Measurements from ENCODE around the gene CYP11A1. TPM values are rescaled to one million over a fixed set of nuclear protein-coding genes. Genes with fewer than 3 reads are reported as not detected.

CYP11A1 gene
- total RNA-seq, 1 donor = 0.90 TPM

DNA sequence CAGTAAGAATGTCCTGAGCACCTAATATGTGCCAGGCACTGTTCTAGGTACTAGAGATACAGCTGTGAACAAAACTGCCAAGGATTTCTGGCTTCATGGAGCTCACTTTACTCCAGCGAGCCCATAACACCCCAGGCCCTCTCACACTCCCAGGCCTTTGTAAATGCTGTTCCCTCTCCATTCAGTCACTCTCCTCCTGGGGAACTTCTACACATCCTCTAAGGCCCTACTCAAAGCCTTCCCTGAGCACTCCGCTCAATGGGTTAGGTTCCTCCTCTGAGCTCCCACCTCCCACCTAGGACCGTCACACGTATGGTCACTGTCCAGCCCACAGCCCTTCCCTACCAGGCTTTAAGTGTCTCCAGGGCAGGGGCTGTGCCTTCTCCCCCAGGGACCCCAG, 39.1 kb upstream of the CYP11A1 start:
- H3K4me3 ChIP-seq (ENCODE audit: low read depth, low read length) = no peak overlapping the region
- TF ChIP-seq, protein P1, sequence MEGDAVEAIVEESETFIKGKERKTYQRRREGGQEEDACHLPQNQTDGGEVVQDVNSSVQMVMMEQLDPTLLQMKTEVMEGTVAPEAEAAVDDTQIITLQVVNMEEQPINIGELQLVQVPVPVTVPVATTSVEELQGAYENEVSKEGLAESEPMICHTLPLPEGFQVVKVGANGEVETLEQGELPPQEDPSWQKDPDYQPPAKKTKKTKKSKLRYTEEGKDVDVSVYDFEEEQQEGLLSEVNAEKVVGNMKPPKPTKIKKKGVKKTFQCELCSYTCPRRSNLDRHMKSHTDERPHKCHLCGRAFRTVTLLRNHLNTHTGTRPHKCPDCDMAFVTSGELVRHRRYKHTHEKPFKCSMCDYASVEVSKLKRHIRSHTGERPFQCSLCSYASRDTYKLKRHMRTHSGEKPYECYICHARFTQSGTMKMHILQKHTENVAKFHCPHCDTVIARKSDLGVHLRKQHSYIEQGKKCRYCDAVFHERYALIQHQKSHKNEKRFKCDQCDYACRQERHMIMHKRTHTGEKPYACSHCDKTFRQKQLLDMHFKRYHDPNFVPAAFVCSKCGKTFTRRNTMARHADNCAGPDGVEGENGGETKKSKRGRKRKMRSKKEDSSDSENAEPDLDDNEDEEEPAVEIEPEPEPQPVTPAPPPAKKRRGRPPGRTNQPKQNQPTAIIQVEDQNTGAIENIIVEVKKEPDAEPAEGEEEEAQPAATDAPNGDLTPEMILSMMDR (IDR thresholded peaks at IDR 0.05; ENCODE audit: insufficient read depth, low read length) = no peak

DNA sequence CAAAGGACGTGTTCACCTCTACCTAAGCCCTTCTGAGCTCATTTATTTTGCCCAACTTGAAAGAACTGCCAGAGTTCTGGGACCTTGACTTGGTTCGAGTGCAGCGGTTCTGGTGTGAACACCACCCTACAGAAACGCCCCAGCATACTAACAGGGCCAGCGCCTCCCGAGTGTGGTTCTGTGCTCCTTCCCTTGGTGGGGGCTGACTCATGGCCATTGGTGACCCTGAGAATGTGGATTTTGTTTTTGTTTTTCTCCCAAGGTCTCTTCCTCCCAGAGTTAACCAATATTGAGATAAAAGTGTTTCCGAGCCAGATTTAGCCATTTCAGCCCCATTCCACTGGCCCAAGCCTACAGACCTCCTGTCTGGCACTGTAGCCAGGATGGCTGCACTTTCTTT, 38.4 kb upstream of the CYP11A1 start:
- DNase-seq (ENCODE audit: low read depth) = no peak
- no peak overlapping the region for H3K4me3 ChIP-seq (ENCODE audit: low read depth, low read length)
- TF ChIP-seq, protein P1 (IDR thresholded peaks at IDR 0.05; ENCODE audit: insufficient read depth, low read length) = no peak

More for the DNA sequence above, 39.1 kb upstream of the CYP11A1 start:
- DNase-seq (ENCODE audit: low read depth) = no peak

DNA sequence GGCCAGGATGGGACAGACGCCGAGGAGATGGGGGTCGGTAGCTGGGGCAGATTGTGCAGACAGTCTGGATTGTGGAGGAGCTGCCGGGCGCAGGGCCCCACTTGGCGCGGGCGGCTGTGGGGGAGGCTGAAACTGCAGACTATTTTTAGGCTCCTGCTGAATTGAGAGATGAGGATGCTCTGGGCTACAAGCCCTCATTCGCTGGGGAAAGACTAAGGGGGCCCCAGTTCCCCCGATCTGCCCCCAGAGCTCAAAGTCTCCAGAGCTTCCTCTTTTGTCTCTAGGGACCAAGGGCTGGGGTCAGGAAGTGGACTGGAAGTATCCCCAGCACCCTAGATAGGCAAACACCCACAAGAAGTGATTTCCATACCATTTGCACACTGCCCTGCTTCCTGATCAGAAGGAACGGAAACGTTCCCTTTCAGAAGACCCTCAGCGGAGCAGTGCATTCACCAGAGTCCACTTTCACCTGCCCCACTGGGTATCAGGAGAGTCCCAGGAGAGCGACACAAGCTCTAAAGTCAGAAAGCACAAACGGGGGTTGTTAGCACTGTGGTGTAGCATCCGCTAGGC, 36.6 kb upstream of the CYP11A1 start:
- H3K4me3 ChIP-seq (ENCODE audit: low read depth, low read length) = no peak overlapping the region
- TF ChIP-seq, protein P1 (IDR thresholded peaks at IDR 0.05; ENCODE audit: insufficient read depth, low read length) = no peak
- no peak for DNase-seq (ENCODE audit: low read depth)

DNA sequence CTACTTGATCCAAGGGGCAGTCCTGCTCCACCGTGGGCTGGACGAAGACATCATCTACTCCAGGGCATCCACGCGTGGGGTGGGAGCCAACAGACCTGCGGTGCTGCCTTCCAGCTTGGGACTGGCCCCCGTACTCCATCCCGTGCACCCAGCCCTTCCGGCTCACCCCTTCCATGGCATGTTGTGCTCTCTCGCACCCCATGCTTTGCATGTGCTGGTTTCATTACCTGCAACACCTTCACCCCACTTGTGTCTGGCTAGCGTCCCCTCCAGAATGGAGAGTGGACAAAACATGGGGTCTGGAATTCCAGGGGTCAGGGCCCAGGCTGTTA, 36.1 kb upstream of the CYP11A1 start:
- H3K4me3 ChIP-seq (ENCODE audit: low read depth, low read length) = no peak overlapping the region
- TF ChIP-seq, protein P1 (IDR thresholded peaks at IDR 0.05; ENCODE audit: insufficient read depth, low read length) = no peak
- no peak for DNase-seq (ENCODE audit: low read depth)

DNA sequence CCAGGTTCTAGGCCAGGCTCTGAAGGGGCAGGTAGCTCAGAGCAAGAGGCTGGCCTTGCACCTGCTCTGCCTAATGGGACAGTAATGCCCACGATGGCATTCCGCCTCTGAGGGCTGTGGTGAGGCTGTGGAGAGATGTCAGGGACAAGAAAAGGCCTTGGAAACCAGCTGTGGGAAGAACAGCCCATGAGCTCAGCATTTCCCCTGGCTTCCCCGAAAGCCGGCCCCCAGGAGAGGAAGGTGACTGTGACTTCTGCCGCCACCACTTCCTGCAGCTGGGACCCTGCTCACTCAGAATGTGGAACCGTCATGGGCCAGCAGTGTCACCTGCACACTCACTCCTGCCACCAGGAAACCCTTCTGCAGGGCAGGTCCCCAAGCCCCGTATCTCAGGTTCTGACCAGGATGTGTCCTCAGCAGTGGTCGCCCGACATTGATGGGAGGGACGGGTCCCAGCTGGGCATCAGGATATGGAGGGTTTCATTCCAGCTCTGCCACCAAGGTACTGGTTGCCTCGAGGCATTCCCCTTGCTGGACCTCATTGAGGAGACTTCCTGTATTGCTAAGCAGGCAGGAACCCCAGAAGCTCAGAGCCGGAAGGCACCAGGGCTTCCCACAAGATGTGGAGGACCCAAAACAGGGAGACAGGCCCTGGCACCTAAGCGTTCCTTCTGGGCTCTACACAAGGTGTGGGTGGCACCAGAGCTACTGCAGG, 35.6 kb upstream of the CYP11A1 start:
- no peak overlapping the region for H3K4me3 ChIP-seq (ENCODE audit: low read depth, low read length)
- TF ChIP-seq, protein P1 (IDR thresholded peaks at IDR 0.05; ENCODE audit: insufficient read depth, low read length) = no peak
- no peak for DNase-seq (ENCODE audit: low read depth)

DNA sequence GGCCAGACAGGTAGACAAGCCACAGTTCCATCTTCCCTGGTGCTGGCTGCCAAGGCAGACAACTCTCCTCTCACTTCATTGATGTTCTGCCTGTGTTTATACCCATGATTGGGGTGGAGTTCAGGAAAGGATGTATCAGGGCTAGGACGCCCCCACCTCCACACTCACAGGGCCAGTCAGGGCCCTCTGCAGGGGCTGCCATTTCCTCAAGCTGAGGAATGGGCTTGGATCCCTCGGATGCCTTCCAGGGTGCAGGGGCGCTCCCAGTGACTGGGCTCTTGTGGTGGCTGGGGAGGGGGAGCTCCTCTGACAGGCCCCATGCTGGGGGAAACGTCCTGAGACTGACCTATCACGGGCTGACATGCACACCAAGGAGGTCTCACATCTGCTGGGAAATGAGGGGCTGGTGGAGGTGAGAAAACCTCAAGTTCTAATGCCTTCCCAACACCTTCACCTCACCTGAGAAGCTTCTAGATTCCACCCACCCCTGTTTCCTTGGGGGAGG, 34.9 kb upstream of the CYP11A1 start:
- TF ChIP-seq, protein P1 (IDR thresholded peaks at IDR 0.05; ENCODE audit: insufficient read depth, low read length) = no peak
- no peak for DNase-seq (ENCODE audit: low read depth)
- H3K4me3 ChIP-seq (ENCODE audit: low read depth, low read length) = no peak overlapping the region
